GM18873 (cell line): Measurements from ENCODE around the gene MEPCE.
A peak's percentile ranks its signal among the peaks of the same experiment; 100 is the strongest.

Experiments used
- ATAC-seq: cut with Tn5 transposase; IDR thresholded peaks from one replicate; pipeline ENCODE4 v1.9.1; 2021; ENCODE audit warnings: mild to moderate bottlenecking, moderate library complexity, moderate number of reproducible peaks; ENCODE audit not compliant: unreplicated experiment, low FRiP score

Gene MEPCE

GRCh38 chr7:100406767-100407166, 22.9 kb upstream of the MEPCE start:
- ATAC-seq: no peak

DNA sequence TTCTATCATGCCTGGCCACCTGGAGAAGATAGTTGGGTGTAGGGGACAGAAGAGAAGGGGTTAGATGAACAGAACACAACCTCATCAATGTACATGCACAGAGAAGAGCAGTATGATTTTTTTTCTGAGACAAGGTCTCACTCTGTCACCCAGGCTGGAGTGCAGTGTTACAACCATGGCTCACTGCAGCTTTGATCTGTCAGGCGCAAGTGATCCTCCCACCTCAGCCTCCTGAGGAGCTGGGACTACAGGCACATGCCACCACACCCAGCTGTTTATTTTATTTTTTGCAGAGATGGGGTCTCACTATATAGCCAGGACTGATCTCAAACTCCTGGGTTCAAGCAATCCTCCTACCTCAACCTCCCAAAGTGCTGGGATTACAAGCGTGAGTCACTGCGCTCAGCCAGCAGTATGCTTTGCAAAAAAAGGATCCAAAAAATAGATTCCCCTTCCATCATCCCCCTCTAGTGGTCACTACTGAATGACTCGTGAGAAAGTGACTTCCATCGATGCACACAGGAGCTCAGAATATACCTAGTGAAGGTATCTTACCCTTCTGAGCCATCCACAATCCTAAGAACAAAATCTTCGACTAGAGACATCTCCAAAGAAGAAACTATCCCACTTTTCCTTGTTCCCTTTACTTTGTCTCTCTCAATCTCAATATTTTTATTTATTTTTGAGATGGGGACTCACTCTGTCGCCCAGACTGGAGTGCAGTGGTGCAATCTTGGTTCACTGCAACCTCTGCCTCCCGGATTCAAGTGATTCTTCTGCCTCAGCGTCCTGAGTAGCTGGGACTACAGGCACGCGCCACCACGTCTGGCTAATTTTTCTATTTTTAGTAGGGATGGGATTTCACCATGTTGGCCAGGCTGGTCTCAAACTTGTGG, 22.1 kb upstream of the MEPCE start:
- ATAC-seq: no peak

DNA sequence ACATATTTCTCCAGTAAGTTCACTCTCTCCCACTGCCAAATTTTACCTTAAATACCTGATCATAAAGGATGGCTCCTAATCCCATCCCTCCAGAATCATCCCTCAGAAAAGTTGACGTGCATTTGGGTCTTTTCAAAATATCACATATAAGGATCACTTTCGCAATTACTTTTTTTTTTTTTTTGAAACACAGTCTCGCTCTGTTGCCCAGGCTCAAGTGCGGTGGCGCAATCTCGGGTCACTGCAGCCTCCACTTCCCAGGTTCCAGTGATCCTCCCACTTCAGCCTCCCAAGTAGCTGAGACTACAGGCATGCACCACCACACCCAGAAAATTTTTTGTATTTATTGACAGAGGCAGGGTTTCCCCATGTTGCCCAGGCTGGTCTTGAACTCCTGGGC, 18.5 kb upstream of the MEPCE start:
- ATAC-seq: no peak

DNA sequence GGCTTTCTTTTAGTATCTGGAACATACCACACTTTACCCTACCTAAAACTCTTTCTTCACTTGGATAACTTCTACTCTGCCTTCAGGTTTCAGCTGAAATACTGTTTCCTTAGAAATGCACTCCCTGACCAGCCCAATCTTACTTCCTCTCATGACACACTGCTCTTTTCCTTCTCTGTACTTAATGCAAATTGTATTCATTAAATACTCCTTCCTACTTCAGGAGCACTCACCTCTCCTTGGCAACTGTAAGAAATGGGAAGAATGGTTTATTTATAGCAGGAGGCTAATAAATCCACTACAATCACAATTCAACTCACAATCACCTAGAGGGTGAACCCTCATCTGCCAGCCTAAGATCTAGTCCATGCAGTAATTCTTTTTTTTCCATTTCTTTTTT, 16.3 kb upstream of the MEPCE start:
- no peak for ATAC-seq

DNA sequence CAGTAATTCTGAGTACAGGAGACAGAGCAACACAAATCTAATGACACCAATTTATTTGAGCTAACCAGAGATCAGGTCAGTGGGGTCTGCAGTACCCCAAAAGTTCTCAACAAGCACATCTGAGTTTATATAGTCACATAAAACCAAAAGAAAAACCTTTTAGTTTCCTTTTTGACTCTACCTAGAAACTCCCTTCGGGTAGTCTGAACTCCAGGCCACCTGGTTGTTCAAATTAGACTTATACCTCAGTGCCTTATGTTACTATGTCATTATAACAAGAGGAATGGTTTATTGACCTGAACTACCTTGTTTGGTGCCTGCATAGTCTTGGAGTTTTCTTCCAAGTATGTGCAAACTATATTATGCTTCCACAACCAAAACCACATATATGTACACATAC, 15.7 kb upstream of the MEPCE start:
- no peak for ATAC-seq

DNA sequence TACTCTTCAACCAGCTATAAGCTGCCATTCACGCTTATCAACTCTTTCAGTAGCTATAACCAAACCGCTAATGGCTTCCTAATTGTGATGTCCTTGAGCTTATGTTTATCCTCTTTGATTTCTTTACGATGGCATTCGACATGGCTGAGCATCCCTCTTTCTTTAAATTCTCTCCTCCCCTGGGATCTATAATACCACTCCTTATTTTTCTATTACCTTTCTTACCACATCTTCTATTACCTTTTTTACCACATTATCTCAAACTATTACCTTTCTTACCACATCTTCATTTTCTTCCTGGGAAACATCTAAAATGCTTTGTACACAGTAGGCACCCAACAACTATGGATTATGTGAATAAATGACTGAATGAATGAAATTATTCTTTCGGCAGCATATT, 14.2 kb upstream of the MEPCE start:
- ATAC-seq: no peak

DNA sequence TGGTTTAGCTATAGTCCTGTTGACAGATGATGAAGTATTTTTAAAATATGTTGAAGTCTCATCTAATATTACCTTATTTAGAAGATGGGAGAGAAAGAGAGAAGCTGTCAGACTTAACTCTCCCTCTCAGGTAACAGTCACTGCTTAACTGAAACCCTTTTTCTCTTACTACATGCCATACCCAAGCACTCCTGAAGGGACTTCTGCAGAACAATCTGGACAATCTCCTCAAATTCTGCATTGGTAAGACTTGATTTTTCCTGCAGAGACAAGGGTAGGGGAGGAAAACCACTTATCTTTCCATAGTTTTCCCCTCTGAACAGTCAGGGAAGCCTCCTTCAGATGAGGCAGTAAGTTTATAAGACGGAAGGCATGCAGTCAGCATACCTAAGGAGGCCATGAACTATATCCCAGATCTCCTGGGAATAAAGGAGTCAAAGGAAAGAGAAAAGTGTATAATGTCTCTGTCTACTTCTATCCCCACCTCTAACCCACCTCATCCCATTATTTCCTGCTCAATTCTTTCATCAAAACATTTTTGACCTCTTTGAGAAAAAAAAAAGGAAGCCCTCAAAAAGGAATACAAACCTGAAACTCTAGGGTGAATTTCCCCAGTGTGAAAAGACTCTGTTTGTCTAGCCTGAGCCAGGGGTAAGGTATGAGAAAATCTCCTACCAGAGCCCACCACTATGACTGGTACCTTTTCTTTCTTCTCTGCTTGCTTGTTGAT, 10.5 kb upstream of the MEPCE start:
- no peak for ATAC-seq

- no peak for ATAC-seq
These were observed 9.9 kb upstream of the MEPCE start for GRCh38 chr7:100419660-100420226.

DNA sequence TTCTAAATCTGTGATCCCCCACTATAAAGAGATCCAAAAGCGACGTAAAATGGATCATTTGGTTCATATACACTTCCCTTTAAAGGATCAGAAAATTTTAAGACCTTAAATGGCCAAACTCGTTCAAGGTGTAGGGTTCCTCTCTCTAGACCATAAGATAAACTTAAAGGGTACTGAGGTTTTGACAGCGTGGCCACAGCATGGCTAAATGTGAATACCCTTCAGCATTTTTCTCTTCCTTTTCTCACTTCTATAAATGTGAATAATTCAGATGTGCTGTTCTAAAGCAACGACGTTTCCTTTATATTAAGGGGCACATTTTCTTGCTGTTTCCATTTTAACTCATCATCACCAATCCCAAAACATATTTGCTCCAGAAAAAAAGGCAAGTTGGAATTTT, 6.3 kb upstream of the MEPCE start:
- no peak for ATAC-seq

DNA sequence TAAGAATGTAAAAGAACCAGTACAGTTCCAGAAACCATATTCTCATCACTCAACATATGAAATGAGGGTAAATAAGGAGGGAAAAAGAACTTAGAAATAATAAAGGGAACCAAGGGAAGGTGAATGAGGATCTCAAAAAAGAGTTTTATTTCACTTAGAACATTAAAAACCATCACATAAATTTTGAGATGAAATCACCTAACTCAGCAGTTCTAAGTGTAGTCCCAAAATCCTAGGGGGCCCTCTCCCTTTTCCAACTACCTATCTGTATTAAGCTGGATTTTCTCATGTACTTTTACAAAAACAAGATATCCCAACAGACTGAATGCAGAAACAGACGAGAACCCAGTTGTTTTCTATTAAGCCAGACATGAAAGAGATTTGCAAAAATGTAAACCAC, 4.3 kb upstream of the MEPCE start:
- ATAC-seq: no peak

DNA sequence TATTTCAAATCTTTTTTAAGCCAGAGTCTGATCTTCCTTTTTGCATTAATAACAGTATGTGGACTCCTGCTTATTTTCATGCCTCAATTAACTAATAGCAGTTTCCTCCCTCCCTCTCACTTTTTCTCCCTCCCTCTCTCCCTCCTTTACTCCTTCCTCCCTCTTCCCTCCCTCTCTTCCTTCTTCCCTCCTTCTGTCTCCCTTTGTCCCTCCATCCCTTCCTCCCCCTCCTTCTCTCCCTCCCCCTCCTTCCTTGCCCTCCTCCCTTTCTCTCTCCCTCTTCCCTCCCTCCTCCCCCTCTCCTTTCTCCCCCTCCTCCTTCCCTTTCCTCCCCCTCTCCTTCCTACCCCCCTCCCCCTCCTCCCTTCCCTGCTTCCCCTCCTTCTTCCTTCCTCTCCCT, 3.1 kb upstream of the MEPCE start:
- ATAC-seq: no peak

- no peak for ATAC-seq
These were observed 1.9 kb upstream of the MEPCE start for GRCh38 chr7:100427762-100428198.

- ATAC-seq: peak; percentile 36
These were observed 1.2 kb upstream of the MEPCE start, which contains the start of gene ZCWPW1 for GRCh38 chr7:100428199-100428966. TSS of gene ZCWPW1 (minus strand) at chr7:100428703. CDS start at chr7:100420649, 8,054 bp downstream.

DNA sequence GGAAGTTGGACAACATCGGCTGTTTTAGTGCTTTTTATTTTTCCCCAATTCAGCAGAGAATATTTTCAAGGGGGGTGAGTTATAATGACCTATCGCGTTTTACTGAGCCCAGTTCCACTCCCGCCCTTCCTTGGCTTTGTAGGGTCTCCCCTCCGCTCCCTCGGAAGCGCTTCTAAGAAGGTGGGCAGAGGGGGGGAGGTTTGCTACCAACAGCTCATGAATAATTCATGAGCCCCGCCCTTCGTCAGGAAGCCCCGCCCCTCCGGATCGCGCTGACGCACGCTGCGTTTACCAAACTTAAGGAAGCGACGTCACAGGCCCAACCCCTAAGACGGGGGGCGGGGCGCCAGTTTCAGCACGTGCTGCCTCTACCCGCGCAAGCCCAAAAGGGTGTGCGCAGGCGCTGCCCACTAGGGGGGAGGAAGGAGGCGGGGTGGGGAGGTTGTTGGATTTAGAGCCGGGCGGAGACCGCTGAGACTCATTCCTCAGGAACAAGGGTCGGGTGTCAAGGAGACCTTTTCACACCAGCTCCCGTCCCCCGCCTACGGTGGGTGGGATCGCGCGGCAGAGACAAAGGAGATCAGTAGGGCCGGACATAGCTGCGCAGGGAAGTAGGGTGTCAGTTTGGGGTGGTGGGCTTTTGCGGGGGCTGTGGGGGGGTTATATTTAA, 529 bp upstream of the MEPCE start:
- peak; percentile 38 for ATAC-seq

- no peak for ATAC-seq
These were observed 1.1 kb downstream of the MEPCE start for GRCh38 chr7:100430493-100431285.

DNA sequence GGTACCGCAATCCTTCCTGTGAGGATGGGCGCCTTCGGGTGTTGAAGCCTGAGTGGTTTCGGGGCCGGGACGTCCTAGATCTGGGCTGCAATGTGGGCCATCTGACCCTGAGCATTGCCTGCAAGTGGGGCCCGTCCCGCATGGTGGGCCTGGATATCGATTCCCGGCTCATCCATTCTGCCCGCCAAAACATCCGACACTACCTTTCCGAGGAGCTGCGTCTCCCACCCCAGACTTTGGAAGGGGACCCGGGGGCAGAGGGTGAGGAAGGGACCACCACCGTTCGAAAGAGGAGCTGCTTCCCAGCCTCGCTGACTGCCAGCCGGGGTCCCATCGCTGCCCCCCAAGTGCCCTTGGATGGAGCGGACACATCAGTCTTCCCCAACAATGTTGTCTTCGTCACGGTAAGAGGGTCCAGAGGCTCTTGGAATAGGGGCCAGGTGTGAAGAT, 1.7 kb downstream of the MEPCE start:
- ATAC-seq: no peak

GRCh38 chr7:100432053-100432452, 2.4 kb downstream of the MEPCE start:
- no peak for ATAC-seq

GRCh38 chr7:100432621-100433275, 3.1 kb downstream of the MEPCE start:
- no peak for ATAC-seq

DNA sequence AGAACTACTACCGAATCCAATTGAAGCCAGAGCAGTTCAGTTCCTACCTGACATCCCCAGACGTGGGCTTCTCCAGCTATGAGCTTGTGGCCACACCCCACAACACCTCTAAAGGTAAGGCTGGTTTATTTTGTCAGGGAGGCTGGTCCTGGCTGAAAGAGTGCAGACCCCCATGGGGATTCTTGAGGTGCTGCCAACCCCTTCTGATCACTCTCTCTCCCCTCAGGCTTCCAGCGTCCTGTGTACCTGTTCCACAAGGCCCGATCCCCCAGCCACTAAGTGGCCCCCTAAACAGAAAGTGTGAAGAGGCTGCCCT, 3.6 kb downstream of the MEPCE start:
- no peak for ATAC-seq
